Parathyroid adenoma (tissue), 2 donors: Measurements from ENCODE around the gene SLC25A11.

ENCODE experiments used
- H2AFZ ChIP-seq: fragments of 300-600 bp; sonication (generic); one replicate; pipeline ENCODE4 v1.7.0; 2017; ENCODE audit warnings: antibody characterized with exemption, mild to moderate bottlenecking
- H3K27ac ChIP-seq: fragments of 300-600 bp; sonication (generic); one replicate; pipeline ENCODE4 v1.7.0; 2017
- H3K27me3 ChIP-seq: fragments of 300-600 bp; sonication (generic); one replicate; pipeline ENCODE4 v1.7.0; 2017; ENCODE audit warnings: low read length; ENCODE audit not compliant: control insufficient read depth, insufficient read depth
- H3K36me3 ChIP-seq: fragments of 300-600 bp; sonication (generic); one replicate; pipeline ENCODE4 v1.7.0; 2017; ENCODE audit warnings: low read length; ENCODE audit not compliant: control insufficient read depth, insufficient read depth
- H3K4me1 ChIP-seq: fragments of 300-600 bp; sonication (generic); one replicate; pipeline ENCODE4 v1.7.0; 2017; ENCODE audit warnings: control low read depth
- H3K4me2 ChIP-seq: fragments of 300-600 bp; sonication (generic); one replicate; pipeline ENCODE4 v1.7.0; 2017; ENCODE audit warnings: low read length
- H3K4me3 ChIP-seq: fragments of 300-600 bp; sonication (generic); one replicate; pipeline ENCODE4 v1.7.0; 2017; ENCODE audit warnings: low read depth, low read length
- H3K79me2 ChIP-seq: fragments of 300-600 bp; sonication (generic); one replicate; pipeline ENCODE4 v1.7.0; 2017; ENCODE audit warnings: control low read depth
- H3K9ac ChIP-seq: fragments of 300-600 bp; sonication (generic); one replicate; pipeline ENCODE4 v1.7.0; 2017; ENCODE audit warnings: mild to moderate bottlenecking
- H3K9me3 ChIP-seq: fragments of 300-600 bp; sonication (generic); one replicate; pipeline ENCODE4 v1.7.0; 2017; ENCODE audit warnings: low read length; ENCODE audit not compliant: control insufficient read depth
- CTCF ChIP-seq: fragments of 300-600 bp; sonication (generic); IDR thresholded peaks from one replicate; pipeline ENCODE4 v1.7.0; 2017; ENCODE audit warnings: antibody characterized with exemption, mild to moderate bottlenecking
- donor health status: primary hyperparathyroidism.

Gene SLC25A11

GRCh38 chr17:4950746-4951204, 10.9 kb upstream of the SLC25A11 start, which contains the start of gene ENO3:
Gene ENO3 (plus strand): TSS chr17:4951119. CDS start chr17:4951830, 711 bp downstream.
- Histone ChIP-seq H3K9ac (no peak within 1 kb of the TSS), H3K36me3 (no peaks in the 10 kb centered on the region), H2AFZ (peak within 1 kb of the TSS; percentile 79), H3K4me1 (peaks cover 6% of the 10 kb centered on the region), H3K9me3 (no peaks in the 10 kb centered on the region), H3K79me2 (peaks cover 4% of the 10 kb centered on the region), H3K4me2 (peak within 1 kb of the TSS; percentile 79), H3K27ac (peak within 1 kb of the TSS; percentile 51), H3K4me3 (peak within 1 kb of the TSS; percentile 50), H3K27me3 (no peaks in the 10 kb centered on the region)
- no peak for TF ChIP-seq CTCF

GRCh38 chr17:4950075-4950745, 10.4 kb upstream of the SLC25A11 start:
- Histone ChIP-seq H3K36me3 (no peaks in the 10 kb centered on the region), H3K9me3 (no peaks in the 10 kb centered on the region), H3K4me3 (peak overlapping the region; percentile 50), H3K79me2 (peaks cover 4% of the 10 kb centered on the region), H3K4me1 (peaks cover 8% of the 10 kb centered on the region), H3K27me3 (no peaks in the 10 kb centered on the region), H2AFZ (peak overlapping the region; percentile 79), H3K9ac (no peak overlapping the region), H3K4me2 (peak overlapping the region; percentile 79), H3K27ac (peak overlapping the region; percentile 51)
- TF ChIP-seq CTCF: no peak

- no peaks in the 10 kb centered on the region for H3K27me3 ChIP-seq
- no peak for TF ChIP-seq CTCF
- H3K27ac ChIP-seq: peak overlapping the region; percentile 92
- H3K36me3 ChIP-seq: no peaks in the 10 kb centered on the region
- H3K9me3 ChIP-seq: no peaks in the 10 kb centered on the region
- H2AFZ ChIP-seq: peak overlapping the region; percentile 92
- peaks cover 11% of the 10 kb centered on the region for H3K4me1 ChIP-seq
- H3K4me3 ChIP-seq: peak overlapping the region; percentile 98
- peak overlapping the region; percentile 79 for H3K4me2 ChIP-seq
- no peak overlapping the region for H3K9ac ChIP-seq
- H3K79me2 ChIP-seq: peaks cover 4% of the 10 kb centered on the region
These were observed 9.7 kb upstream of the SLC25A11 start for GRCh38 chr17:4949321-4950074.

- no peak for TF ChIP-seq CTCF
These were observed 9.1 kb upstream of the SLC25A11 start for GRCh38 chr17:4948931-4949320.

More at GRCh38 chr17:4948931-4949320, 9.1 kb upstream of the SLC25A11 start:
- Histone ChIP-seq H2AFZ (peak overlapping the region; percentile 92), H3K9ac (no peak overlapping the region), H3K36me3 (no peaks in the 10 kb centered on the region), H3K9me3 (no peaks in the 10 kb centered on the region), H3K27ac (peak overlapping the region; percentile 92), H3K4me2 (peak overlapping the region; percentile 79), H3K27me3 (no peaks in the 10 kb centered on the region), H3K4me3 (peak overlapping the region; percentile 98), H3K4me1 (peaks cover 11% of the 10 kb centered on the region), H3K79me2 (peaks cover 4% of the 10 kb centered on the region)
